ENCODE measurements around the gene EFCAB6. TPM values are rescaled to one million over a fixed set of nuclear protein-coding genes. Genes with fewer than 3 reads are reported as not detected.

The EFCAB6 gene
- total RNA-seq, 4 donors from 2014 or later: 2.0 to 8.4 (median 5.7) TPM

GRCh38 chr22:43561415-43562178, 250.5 kb downstream of the EFCAB6 start:
- Histone ChIP-seq H3K4me1 (no peaks in the 10 kb centered on the region), H3K27me3 (no peaks in the 10 kb centered on the region), H3K27ac (no peak overlapping the region), H3K4me3 (no peak overlapping the region), H3K9me3 (no peaks in the 10 kb centered on the region), H3K36me3 (no peaks in the 10 kb centered on the region)
- TF ChIP-seq, protein P1, sequence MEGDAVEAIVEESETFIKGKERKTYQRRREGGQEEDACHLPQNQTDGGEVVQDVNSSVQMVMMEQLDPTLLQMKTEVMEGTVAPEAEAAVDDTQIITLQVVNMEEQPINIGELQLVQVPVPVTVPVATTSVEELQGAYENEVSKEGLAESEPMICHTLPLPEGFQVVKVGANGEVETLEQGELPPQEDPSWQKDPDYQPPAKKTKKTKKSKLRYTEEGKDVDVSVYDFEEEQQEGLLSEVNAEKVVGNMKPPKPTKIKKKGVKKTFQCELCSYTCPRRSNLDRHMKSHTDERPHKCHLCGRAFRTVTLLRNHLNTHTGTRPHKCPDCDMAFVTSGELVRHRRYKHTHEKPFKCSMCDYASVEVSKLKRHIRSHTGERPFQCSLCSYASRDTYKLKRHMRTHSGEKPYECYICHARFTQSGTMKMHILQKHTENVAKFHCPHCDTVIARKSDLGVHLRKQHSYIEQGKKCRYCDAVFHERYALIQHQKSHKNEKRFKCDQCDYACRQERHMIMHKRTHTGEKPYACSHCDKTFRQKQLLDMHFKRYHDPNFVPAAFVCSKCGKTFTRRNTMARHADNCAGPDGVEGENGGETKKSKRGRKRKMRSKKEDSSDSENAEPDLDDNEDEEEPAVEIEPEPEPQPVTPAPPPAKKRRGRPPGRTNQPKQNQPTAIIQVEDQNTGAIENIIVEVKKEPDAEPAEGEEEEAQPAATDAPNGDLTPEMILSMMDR (IDR thresholded peaks at IDR 0.05): no peak
- TF ChIP-seq POLR2A (IDR thresholded peaks at IDR 0.05): no peak
- no peak for DNase-seq
- intact Hi-C loops (cut with DNase I; ENCODE audit: low total_unique reads): no loop called here

- H3K9me3 ChIP-seq: no peaks in the 10 kb centered on the region
- intact Hi-C loops (cut with DNase I; ENCODE audit: low total_unique reads): no loop called here
- no peak for DNase-seq
- no peak overlapping the region for H3K4me3 ChIP-seq
- H3K27me3 ChIP-seq: no peaks in the 10 kb centered on the region
- TF ChIP-seq, protein P1 (IDR thresholded peaks at IDR 0.05): no peak
- TF ChIP-seq POLR2A (IDR thresholded peaks at IDR 0.05): no peak
- no peaks in the 10 kb centered on the region for H3K36me3 ChIP-seq
- no peak overlapping the region for H3K27ac ChIP-seq
- H3K4me1 ChIP-seq: no peaks in the 10 kb centered on the region
Observed at GRCh38 chr22:43560651-43561050, 251.5 kb downstream of the EFCAB6 start.

- Histone ChIP-seq H3K27me3 (no peaks in the 10 kb centered on the region), H3K4me1 (no peaks in the 10 kb centered on the region), H3K27ac (no peak overlapping the region), H3K4me3 (no peak overlapping the region), H3K9me3 (no peaks in the 10 kb centered on the region), H3K36me3 (no peaks in the 10 kb centered on the region)
- intact Hi-C loops (cut with DNase I; ENCODE audit: low total_unique reads): no loop called here
- no peak for DNase-seq
- no peak for TF ChIP-seq POLR2A (IDR thresholded peaks at IDR 0.05)
- TF ChIP-seq, protein P1 (IDR thresholded peaks at IDR 0.05): no peak
Observed at GRCh38 chr22:43555561-43556515, 256.3 kb downstream of the EFCAB6 start.

GRCh38 chr22:43554694-43555365, 257.3 kb downstream of the EFCAB6 start:
- Histone ChIP-seq H3K9me3 (no peaks in the 10 kb centered on the region), H3K4me1 (no peaks in the 10 kb centered on the region), H3K36me3 (no peaks in the 10 kb centered on the region), H3K4me3 (no peak overlapping the region), H3K27me3 (no peaks in the 10 kb centered on the region), H3K27ac (no peak overlapping the region)
- no peak for DNase-seq
- intact Hi-C loops (cut with DNase I; ENCODE audit: low total_unique reads): no loop called here
- TF ChIP-seq POLR2A (IDR thresholded peaks at IDR 0.05): no peak
- TF ChIP-seq, protein P1 (IDR thresholded peaks at IDR 0.05): no peak
